Activated naive CD8-positive, alpha-beta T cell (primary cell): ENCODE data around the gene FSTL4.

Source experiments
- H3K27ac Mint-ChIP-seq: one replicate; pipeline ENCODE4 v1.8.0; 2021; ENCODE audit warnings: mixed read lengths
- H3K27me3 Mint-ChIP-seq: one replicate; pipeline ENCODE4 v1.8.0; 2021; ENCODE audit warnings: mixed read lengths
- H3K36me3 Mint-ChIP-seq: one replicate; pipeline ENCODE4 v1.8.0; 2021; ENCODE audit warnings: mixed read lengths
- H3K4me1 Mint-ChIP-seq: one replicate; pipeline ENCODE4 v1.8.0; 2021; ENCODE audit warnings: low read depth, mixed read lengths
- H3K4me3 Mint-ChIP-seq: one replicate; pipeline ENCODE4 v1.8.0; 2021; ENCODE audit warnings: mild to moderate bottlenecking, mixed read lengths
- H3K9me3 Mint-ChIP-seq: one replicate; pipeline ENCODE4 v1.8.0; 2021; ENCODE audit warnings: low read depth, mixed read lengths

The FSTL4 gene

GRCh38 chr5:133523013-133523658, 89.2 kb downstream of the FSTL4 start:
- Mint-ChIP-seq H3K27me3 (peaks cover 3% of the 10 kb centered on the region), H3K4me3 (no peak overlapping the region), H3K9me3 (no peaks in the 10 kb centered on the region), H3K4me1 (no peaks in the 10 kb centered on the region), H3K36me3 (no peaks in the 10 kb centered on the region), H3K27ac (no peak overlapping the region)

- H3K36me3 Mint-ChIP-seq: no peaks in the 10 kb centered on the region
- H3K27ac Mint-ChIP-seq: no peak overlapping the region
- no peaks in the 10 kb centered on the region for H3K4me1 Mint-ChIP-seq
- H3K4me3 Mint-ChIP-seq: no peak overlapping the region
- peaks cover 3% of the 10 kb centered on the region for H3K27me3 Mint-ChIP-seq
- no peaks in the 10 kb centered on the region for H3K9me3 Mint-ChIP-seq
Observed at GRCh38 chr5:133521801-133522200, 90.5 kb downstream of the FSTL4 start.

GRCh38 chr5:133520991-133521706, 91.2 kb downstream of the FSTL4 start:
- H3K4me1 Mint-ChIP-seq: no peaks in the 10 kb centered on the region
- H3K36me3 Mint-ChIP-seq: no peaks in the 10 kb centered on the region
- H3K27me3 Mint-ChIP-seq: peaks cover 4% of the 10 kb centered on the region
- H3K27ac Mint-ChIP-seq: no peak overlapping the region
- H3K4me3 Mint-ChIP-seq: no peak overlapping the region
- no peaks in the 10 kb centered on the region for H3K9me3 Mint-ChIP-seq

- Mint-ChIP-seq H3K27ac (no peak overlapping the region), H3K4me3 (no peak overlapping the region), H3K4me1 (no peaks in the 10 kb centered on the region), H3K36me3 (no peaks in the 10 kb centered on the region), H3K27me3 (peaks cover 4% of the 10 kb centered on the region), H3K9me3 (no peaks in the 10 kb centered on the region)
Observed at GRCh38 chr5:133520062-133520461, 92.3 kb downstream of the FSTL4 start.

- Mint-ChIP-seq H3K9me3 (no peaks in the 10 kb centered on the region), H3K27me3 (peaks cover 5% of the 10 kb centered on the region)
Observed at GRCh38 chr5:133519191-133519590, 93.2 kb downstream of the FSTL4 start.

GRCh38 chr5:133514456-133514855, 97.9 kb downstream of the FSTL4 start:
- H3K4me3 Mint-ChIP-seq: no peak overlapping the region
- H3K27ac Mint-ChIP-seq: no peak overlapping the region
- no peaks in the 10 kb centered on the region for H3K4me1 Mint-ChIP-seq
- no peaks in the 10 kb centered on the region for H3K9me3 Mint-ChIP-seq
- peaks cover 18% of the 10 kb centered on the region for H3K27me3 Mint-ChIP-seq
- no peaks in the 10 kb centered on the region for H3K36me3 Mint-ChIP-seq

More at GRCh38 chr5:133519191-133519590, 93.2 kb downstream of the FSTL4 start:
- Mint-ChIP-seq H3K4me3 (no peak overlapping the region), H3K4me1 (no peaks in the 10 kb centered on the region), H3K27ac (no peak overlapping the region), H3K36me3 (no peaks in the 10 kb centered on the region)

- Mint-ChIP-seq H3K4me1 (no peaks in the 10 kb centered on the region), H3K4me3 (no peak overlapping the region), H3K36me3 (no peaks in the 10 kb centered on the region), H3K27ac (no peak overlapping the region), H3K9me3 (no peaks in the 10 kb centered on the region), H3K27me3 (peaks cover 18% of the 10 kb centered on the region)
Observed at GRCh38 chr5:133512896-133513295, 99.4 kb downstream of the FSTL4 start.

- Mint-ChIP-seq H3K27ac (no peak overlapping the region), H3K9me3 (no peaks in the 10 kb centered on the region), H3K4me3 (no peak overlapping the region), H3K36me3 (no peaks in the 10 kb centered on the region), H3K4me1 (no peaks in the 10 kb centered on the region), H3K27me3 (peaks cover 18% of the 10 kb centered on the region)
Observed at GRCh38 chr5:133511653-133512235, 100.6 kb downstream of the FSTL4 start.

- Mint-ChIP-seq H3K27me3 (peaks cover 17% of the 10 kb centered on the region), H3K27ac (no peak overlapping the region), H3K9me3 (no peaks in the 10 kb centered on the region), H3K4me1 (no peaks in the 10 kb centered on the region), H3K36me3 (no peaks in the 10 kb centered on the region), H3K4me3 (no peak overlapping the region)
Observed at GRCh38 chr5:133510634-133511262, 101.6 kb downstream of the FSTL4 start.

- Mint-ChIP-seq H3K36me3 (no peaks in the 10 kb centered on the region), H3K9me3 (no peaks in the 10 kb centered on the region), H3K27ac (no peak overlapping the region), H3K4me1 (no peaks in the 10 kb centered on the region), H3K27me3 (peaks cover 17% of the 10 kb centered on the region), H3K4me3 (no peak overlapping the region)
Observed at GRCh38 chr5:133509742-133510079, 102.6 kb downstream of the FSTL4 start.

GRCh38 chr5:133508845-133509741, 103.2 kb downstream of the FSTL4 start:
- no peak overlapping the region for H3K4me3 Mint-ChIP-seq
- H3K36me3 Mint-ChIP-seq: no peaks in the 10 kb centered on the region
- H3K9me3 Mint-ChIP-seq: no peaks in the 10 kb centered on the region
- H3K4me1 Mint-ChIP-seq: no peaks in the 10 kb centered on the region
- H3K27me3 Mint-ChIP-seq: peaks cover 15% of the 10 kb centered on the region
- no peak overlapping the region for H3K27ac Mint-ChIP-seq

- no peaks in the 10 kb centered on the region for H3K9me3 Mint-ChIP-seq
- H3K36me3 Mint-ChIP-seq: no peaks in the 10 kb centered on the region
- peaks cover 12% of the 10 kb centered on the region for H3K27me3 Mint-ChIP-seq
- no peak overlapping the region for H3K27ac Mint-ChIP-seq
- no peaks in the 10 kb centered on the region for H3K4me1 Mint-ChIP-seq
- H3K4me3 Mint-ChIP-seq: no peak overlapping the region
Observed at GRCh38 chr5:133508331-133508730, 104.0 kb downstream of the FSTL4 start.

- H3K27ac Mint-ChIP-seq: no peak overlapping the region
- H3K4me1 Mint-ChIP-seq: no peaks in the 10 kb centered on the region
- no peaks in the 10 kb centered on the region for H3K9me3 Mint-ChIP-seq
- no peak overlapping the region for H3K4me3 Mint-ChIP-seq
- peaks cover under 1% of the 10 kb centered on the region for H3K27me3 Mint-ChIP-seq
- H3K36me3 Mint-ChIP-seq: no peaks in the 10 kb centered on the region
Observed at GRCh38 chr5:133506181-133506580, 106.2 kb downstream of the FSTL4 start.

- Mint-ChIP-seq H3K9me3 (no peaks in the 10 kb centered on the region), H3K27ac (no peak overlapping the region), H3K27me3 (no peaks in the 10 kb centered on the region), H3K4me1 (no peaks in the 10 kb centered on the region), H3K36me3 (no peaks in the 10 kb centered on the region), H3K4me3 (no peak overlapping the region)
Observed at GRCh38 chr5:133503511-133503910, 108.8 kb downstream of the FSTL4 start.
